Spleen (tissue), 7 donors: ENCODE measurements around the gene KCNJ10.

Experiments
- CTCF ChIP-seq, 11 experiments: fragments of 200-600 bp in 7 of 11; fragments of 450-650 bp in 4 of 11; sonication (generic) in 4 of 11; IDR thresholded peaks in 8 of 11; conservative IDR thresholded peaks in 3 of 11; 1 replicate in 7 of 11; 2 replicates in 4 of 11; pipeline versions ENCODE4 v1.4.0 to v1.8.0; 2016 to 2021; ENCODE audit warnings: antibody characterized with exemption in 11 of 11, inconsistent platforms in 4 of 11, mild to moderate bottlenecking in 1 of 11
- POLR2AphosphoS5 ChIP-seq, 3 donors: sonication (generic); formaldehyde crosslinking; IDR thresholded peaks; one replicate each; pipeline ENCODE4 v1.5.1; 2017; ENCODE audit warnings: antibody characterized with exemption in 3 of 3
- donor health status: DM: no; HTN: no; CAD: no; lungs with moderate emphysema.
- donor health status: DM: no; HTN: no; CAD: no.
- donor health status: DM: no; HTN: no; CAD: no.

GRCh38 chr1:159965263-159965662 lies 104.7 kb downstream of the KCNJ10 start:
- no peak for TF ChIP-seq CTCF (IDR thresholded peaks at IDR 0.05 in 8 of 11, conservative IDR thresholded peaks at IDR 0.05 in 3 of 11)
- no peak for TF ChIP-seq POLR2AphosphoS5 (IDR thresholded peaks at IDR 0.05)
